Ishikawa (cell line): ENCODE measurements around the gene AFF2.

Source experiments
- CEBPB ChIP-seq: IDR thresholded peaks from 2 replicates; pipeline ENCODE4 v1.6.1; 2012
- EGR1 ChIP-seq: IDR thresholded peaks from 2 replicates; pipeline ENCODE4 v1.6.1; 2012
- EP300 ChIP-seq: IDR thresholded peaks from 2 replicates; pipeline ENCODE4 v1.6.1; 2012; ENCODE audit warnings: borderline replicate concordance
- RAD21 ChIP-seq: IDR thresholded peaks from 2 replicates; pipeline ENCODE4 v1.6.1; 2012; ENCODE audit warnings: low read depth
- TCF12 ChIP-seq: IDR thresholded peaks from 2 replicates; pipeline ENCODE4 v1.6.1; 2012; ENCODE audit warnings: low read depth
- YY1 ChIP-seq: IDR thresholded peaks from 2 replicates; pipeline ENCODE4 v1.6.1; 2012; ENCODE audit warnings: low read depth
- TF ChIP-seq, protein P1 (sequence below): IDR thresholded peaks from 2 replicates; pipeline ENCODE4 v1.6.1; 2012
- TF ChIP-seq, protein P2 (sequence below): IDR thresholded peaks from 2 replicates; pipeline ENCODE4 v1.6.1; 2012; ENCODE audit warnings: low read depth, mild to moderate bottlenecking
- TF ChIP-seq, protein P3 (sequence below): IDR thresholded peaks from 2 replicates; pipeline ENCODE4 v1.6.1; 2012

DNA sequence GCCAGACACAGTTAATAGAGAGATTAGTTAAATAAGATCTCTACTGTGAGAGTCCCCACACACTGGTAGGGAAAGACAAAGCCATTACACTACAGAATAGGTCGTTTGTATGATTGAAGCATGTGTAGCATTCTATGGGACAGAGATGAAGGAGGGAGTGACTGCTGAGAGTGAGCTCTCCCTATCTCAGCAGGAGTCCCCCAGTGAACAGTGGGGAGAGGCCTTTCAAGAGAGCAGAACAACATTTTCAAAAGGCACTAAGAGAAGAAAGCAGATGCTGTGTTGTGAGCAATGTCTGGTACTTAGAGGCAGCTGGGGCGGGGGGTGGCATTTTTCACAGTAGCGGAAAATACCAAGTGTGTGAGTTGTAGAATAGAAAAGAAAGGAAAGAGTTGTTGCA, 413.6 kb downstream of the AFF2 start:
- TF ChIP-seq, protein P1, sequence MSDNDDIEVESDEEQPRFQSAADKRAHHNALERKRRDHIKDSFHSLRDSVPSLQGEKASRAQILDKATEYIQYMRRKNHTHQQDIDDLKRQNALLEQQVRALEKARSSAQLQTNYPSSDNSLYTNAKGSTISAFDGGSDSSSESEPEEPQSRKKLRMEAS: no peak
- TF ChIP-seq EP300: no peak
- TF ChIP-seq RAD21: no peak
- TF ChIP-seq EGR1: no peak
- TF ChIP-seq CEBPB: no peak
- TF ChIP-seq, protein P2, sequence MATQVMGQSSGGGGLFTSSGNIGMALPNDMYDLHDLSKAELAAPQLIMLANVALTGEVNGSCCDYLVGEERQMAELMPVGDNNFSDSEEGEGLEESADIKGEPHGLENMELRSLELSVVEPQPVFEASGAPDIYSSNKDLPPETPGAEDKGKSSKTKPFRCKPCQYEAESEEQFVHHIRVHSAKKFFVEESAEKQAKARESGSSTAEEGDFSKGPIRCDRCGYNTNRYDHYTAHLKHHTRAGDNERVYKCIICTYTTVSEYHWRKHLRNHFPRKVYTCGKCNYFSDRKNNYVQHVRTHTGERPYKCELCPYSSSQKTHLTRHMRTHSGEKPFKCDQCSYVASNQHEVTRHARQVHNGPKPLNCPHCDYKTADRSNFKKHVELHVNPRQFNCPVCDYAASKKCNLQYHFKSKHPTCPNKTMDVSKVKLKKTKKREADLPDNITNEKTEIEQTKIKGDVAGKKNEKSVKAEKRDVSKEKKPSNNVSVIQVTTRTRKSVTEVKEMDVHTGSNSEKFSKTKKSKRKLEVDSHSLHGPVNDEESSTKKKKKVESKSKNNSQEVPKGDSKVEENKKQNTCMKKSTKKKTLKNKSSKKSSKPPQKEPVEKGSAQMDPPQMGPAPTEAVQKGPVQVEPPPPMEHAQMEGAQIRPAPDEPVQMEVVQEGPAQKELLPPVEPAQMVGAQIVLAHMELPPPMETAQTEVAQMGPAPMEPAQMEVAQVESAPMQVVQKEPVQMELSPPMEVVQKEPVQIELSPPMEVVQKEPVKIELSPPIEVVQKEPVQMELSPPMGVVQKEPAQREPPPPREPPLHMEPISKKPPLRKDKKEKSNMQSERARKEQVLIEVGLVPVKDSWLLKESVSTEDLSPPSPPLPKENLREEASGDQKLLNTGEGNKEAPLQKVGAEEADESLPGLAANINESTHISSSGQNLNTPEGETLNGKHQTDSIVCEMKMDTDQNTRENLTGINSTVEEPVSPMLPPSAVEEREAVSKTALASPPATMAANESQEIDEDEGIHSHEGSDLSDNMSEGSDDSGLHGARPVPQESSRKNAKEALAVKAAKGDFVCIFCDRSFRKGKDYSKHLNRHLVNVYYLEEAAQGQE: no peak
- no peak for TF ChIP-seq YY1
- no peak for TF ChIP-seq TCF12
- TF ChIP-seq, protein P3, sequence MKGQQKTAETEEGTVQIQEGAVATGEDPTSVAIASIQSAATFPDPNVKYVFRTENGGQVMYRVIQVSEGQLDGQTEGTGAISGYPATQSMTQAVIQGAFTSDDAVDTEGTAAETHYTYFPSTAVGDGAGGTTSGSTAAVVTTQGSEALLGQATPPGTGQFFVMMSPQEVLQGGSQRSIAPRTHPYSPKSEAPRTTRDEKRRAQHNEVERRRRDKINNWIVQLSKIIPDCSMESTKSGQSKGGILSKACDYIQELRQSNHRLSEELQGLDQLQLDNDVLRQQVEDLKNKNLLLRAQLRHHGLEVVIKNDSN: no peak
